Progenitor cell of endocrine pancreas (in vitro differentiated cells): ENCODE data around the gene COL4A1. TPM values are rescaled to one million over a fixed set of nuclear protein-coding genes. Genes with fewer than 3 reads are reported as not detected.

Source experiments
- DNase-seq: peaks from one replicate; pipeline ENCODE4 v3.0.0; 2021; ENCODE audit warnings: low spot score; ENCODE audit not compliant: unreplicated experiment
- H3K27ac Mint-ChIP-seq: 2 replicates; pipeline ENCODE4 v1.8.0; 2021; ENCODE audit warnings: mild to moderate bottlenecking, moderate library complexity, mixed read lengths
- H3K27me3 Mint-ChIP-seq: 2 replicates; pipeline ENCODE4 v1.8.0; 2021; ENCODE audit warnings: mixed read lengths
- H3K36me3 Mint-ChIP-seq: 2 replicates; pipeline ENCODE4 v1.8.0; 2022; ENCODE audit warnings: mixed read lengths; ENCODE audit not compliant: insufficient read depth
- H3K4me1 Mint-ChIP-seq: 2 replicates; pipeline ENCODE4 v1.8.0; 2021; ENCODE audit warnings: low read depth, mixed read lengths
- H3K4me3 Mint-ChIP-seq: 2 replicates; pipeline ENCODE4 v1.8.0; 2021; ENCODE audit warnings: low read depth, mild to moderate bottlenecking, moderate library complexity, mixed read lengths
- H3K9me3 Mint-ChIP-seq: 2 replicates; pipeline ENCODE4 v1.8.0; 2021; ENCODE audit warnings: low read depth, mixed read lengths
- CTCF ChIP-seq: fragments of 200-600 bp; sonication (generic); IDR thresholded peaks from one replicate; pipeline ENCODE4 v1.5.0; 2021; ENCODE audit warnings: antibody characterized with exemption, mild to moderate bottlenecking; ENCODE audit not compliant: unreplicated experiment
- total RNA-seq: library from RNA; stranded (reverse); gene quantifications from 2 replicates; pipeline ENCODE4 v1.2.1, GENCODE V29; 2021

COL4A1 gene
- total RNA-seq, 1 donor from 2014 or later, result 81.3 TPM

- H3K9me3 Mint-ChIP-seq, result no peaks in the 10 kb centered on the region
- peaks cover 14% of the 10 kb centered on the region for H3K36me3 Mint-ChIP-seq
- no peak overlapping the region for H3K27ac Mint-ChIP-seq
- peaks cover 22% of the 10 kb centered on the region for H3K4me1 Mint-ChIP-seq
- DNase-seq, result no peak
- TF ChIP-seq CTCF, result no peak
- no peaks in the 10 kb centered on the region for H3K27me3 Mint-ChIP-seq
- no peak overlapping the region for H3K4me3 Mint-ChIP-seq
Measured at GRCh38 chr13:110161112-110161882, 145.7 kb downstream of the COL4A1 start.

DNA sequence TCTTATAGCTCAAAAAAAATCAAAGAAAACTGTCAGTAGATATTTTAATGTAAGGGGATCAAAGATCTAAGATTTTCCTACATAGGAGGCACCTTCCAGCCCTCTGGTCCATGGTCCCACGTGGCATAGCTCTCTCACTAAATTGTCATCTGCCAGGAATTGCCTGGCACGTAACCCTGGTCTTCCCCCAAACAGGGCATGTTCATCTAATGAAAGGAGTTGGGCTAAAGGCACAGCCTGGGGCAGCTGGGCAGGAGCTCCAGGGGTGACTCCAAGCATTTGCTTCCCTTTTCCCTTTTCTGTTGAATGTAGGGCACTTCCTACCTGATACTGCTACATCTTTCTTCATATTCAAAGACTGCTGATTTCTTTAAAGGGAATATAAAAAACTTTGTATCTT is 148.7 kb downstream of the COL4A1 start:
- Mint-ChIP-seq H3K4me1 (peaks cover 14% of the 10 kb centered on the region), H3K4me3 (no peak overlapping the region), H3K36me3 (peaks cover 18% of the 10 kb centered on the region), H3K9me3 (no peaks in the 10 kb centered on the region), H3K27me3 (no peaks in the 10 kb centered on the region), H3K27ac (no peak overlapping the region)
- no peak for TF ChIP-seq CTCF
- DNase-seq, result no peak

DNA sequence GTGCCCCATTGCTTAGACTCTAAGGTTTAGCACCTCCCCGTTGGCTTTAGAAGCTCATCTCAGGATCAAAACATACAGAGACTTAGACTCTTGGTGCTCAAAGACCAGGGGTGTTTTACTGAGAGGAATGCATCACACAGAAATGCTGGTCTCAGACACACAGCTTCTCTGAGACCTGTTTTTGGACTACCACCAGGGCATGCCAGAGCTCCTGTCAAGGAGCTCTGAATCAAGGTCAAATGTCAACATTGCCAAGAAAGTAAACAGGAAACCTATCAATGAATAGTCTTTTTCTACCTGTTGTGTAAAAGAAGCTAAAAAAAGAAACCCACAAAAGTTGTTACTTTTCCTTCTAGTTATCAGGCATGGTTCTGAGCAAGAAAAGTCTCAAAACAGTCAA is 149.2 kb downstream of the COL4A1 start:
- no peak for TF ChIP-seq CTCF
- no peak overlapping the region for H3K27ac Mint-ChIP-seq
- no peaks in the 10 kb centered on the region for H3K9me3 Mint-ChIP-seq
- DNase-seq, result no peak
- H3K4me1 Mint-ChIP-seq, result peaks cover 14% of the 10 kb centered on the region
- H3K4me3 Mint-ChIP-seq, result no peak overlapping the region
- H3K36me3 Mint-ChIP-seq, result peaks cover 17% of the 10 kb centered on the region
- H3K27me3 Mint-ChIP-seq, result no peaks in the 10 kb centered on the region

- H3K27me3 Mint-ChIP-seq, result no peaks in the 10 kb centered on the region
- H3K9me3 Mint-ChIP-seq, result no peaks in the 10 kb centered on the region
- no peak overlapping the region for H3K4me3 Mint-ChIP-seq
- H3K36me3 Mint-ChIP-seq, result peaks cover 17% of the 10 kb centered on the region
- H3K27ac Mint-ChIP-seq, result peak overlapping the region; percentile 56
- no peak for DNase-seq
- H3K4me1 Mint-ChIP-seq, result peaks cover 14% of the 10 kb centered on the region
- TF ChIP-seq CTCF, result no peak
Measured at GRCh38 chr13:110156301-110157049, 150.5 kb downstream of the COL4A1 start.

GRCh38 chr13:110155072-110155471 is 151.9 kb downstream of the COL4A1 start:
- H3K27ac Mint-ChIP-seq, result no peak overlapping the region
- H3K4me3 Mint-ChIP-seq, result no peak overlapping the region
- H3K27me3 Mint-ChIP-seq, result no peaks in the 10 kb centered on the region
- H3K9me3 Mint-ChIP-seq, result no peaks in the 10 kb centered on the region
- DNase-seq, result no peak
- TF ChIP-seq CTCF, result no peak
- H3K4me1 Mint-ChIP-seq, result peaks cover 14% of the 10 kb centered on the region
- H3K36me3 Mint-ChIP-seq, result peaks cover 9% of the 10 kb centered on the region
